ENCODE measurements around the gene FHAD1.

The FHAD1 gene

DNA sequence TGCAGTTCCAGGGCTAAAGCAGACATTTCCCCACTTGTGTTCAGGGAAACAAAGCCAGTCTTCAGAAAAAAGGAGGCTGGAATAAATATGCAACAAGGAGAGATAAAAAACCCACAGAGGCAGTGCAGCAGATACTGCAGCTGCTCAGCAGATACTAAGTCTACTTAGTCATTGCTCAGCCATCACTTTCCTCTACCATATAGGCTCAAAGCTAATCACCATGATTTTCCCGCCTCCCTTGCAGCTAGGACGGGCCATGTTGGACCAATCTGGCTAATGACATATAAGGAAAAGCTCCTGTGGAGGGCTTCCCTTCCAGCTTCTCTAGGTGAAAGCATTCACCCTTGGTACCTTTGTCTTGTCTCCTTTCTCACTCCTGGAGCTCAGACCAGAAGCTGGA is 152.7 kb downstream of the FHAD1 start:
- DNase-seq (ENCODE audit: low read depth in 3 of 3) = no peak

DNA sequence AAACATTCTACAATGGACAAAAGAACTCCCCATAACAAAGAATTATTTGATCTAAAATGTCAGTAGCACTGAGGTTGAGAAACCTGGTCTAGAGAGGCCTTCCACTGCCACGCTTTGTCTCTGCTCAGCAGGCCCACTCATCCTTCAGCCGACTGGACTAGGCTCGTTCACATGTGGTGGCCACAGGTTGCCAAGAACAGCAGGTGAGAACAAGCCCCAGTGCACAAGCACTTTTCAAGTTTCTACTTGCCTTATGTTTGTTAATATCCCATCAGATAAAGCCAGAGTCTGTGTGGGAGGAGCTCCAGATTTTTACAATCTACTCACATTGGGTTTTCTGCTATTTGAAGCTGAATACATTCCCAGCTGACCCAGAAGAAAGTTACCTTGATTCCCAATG is 153.6 kb downstream of the FHAD1 start:
- DNase-seq (ENCODE audit: low read depth in 3 of 3) = no peak

DNA sequence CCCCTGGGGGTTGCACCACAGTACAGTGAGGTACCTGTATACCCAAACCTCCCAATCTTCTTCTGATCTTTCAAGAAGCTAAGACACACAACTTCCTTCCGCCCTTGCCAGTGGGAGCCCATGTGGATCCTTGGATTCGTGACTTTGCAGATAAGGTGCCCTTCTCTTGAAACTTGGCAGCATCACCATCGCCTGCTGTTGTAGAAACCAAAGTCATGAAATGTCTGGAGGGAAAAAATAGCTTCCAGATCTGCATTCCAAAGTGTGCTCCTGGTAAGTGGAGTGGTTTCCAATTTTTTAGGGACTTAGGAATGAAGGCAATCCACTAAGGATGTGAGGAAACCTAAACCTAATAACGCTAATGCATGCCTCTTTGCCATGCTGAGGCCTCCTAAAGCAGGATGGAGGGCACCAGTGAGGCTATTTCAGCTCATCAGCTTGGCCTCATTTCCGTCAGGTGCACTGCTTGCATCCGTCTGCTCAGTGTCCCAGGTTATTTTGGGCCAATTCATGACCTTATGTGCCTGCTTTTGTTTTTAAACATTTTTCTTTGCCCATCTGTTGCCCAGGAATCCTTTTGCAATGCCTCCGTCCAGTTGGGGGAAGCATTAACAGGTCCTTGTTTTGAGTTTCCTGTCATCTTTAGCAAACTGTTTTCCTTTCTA is 154.5 kb downstream of the FHAD1 start:
- DNase-seq (ENCODE audit: low read depth in 3 of 3) = no peak

DNA sequence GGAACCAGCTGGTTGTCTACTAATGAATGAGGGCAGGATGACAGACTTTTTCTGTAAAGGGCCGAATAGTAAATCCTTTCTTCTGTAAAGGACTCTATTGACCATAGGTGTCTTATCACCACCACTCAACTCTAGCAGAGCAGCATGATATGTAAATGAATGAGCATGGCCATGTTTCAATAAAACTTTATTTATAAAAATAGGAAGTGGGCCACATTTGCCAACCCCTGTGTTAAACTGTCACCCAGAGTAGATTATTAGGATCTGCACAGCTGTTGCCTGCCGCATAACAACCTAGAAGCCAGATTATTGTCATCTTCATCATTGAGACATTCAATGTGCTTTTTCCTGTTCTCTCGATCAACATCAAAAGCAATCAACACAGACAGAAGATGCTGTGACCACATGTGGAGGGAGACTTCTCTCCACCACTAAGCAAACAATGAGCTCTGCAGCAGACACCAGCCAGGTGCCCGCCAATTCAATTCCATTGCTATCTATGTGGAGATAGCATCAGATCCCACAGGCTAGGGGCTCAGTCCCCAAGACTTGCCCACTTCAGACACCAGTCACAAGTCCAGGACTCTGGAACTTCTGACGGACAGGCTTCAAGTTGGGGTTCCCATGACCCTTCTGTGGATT is 155.9 kb downstream of the FHAD1 start:
- DNase-seq (ENCODE audit: low read depth in 3 of 3) = no peak

DNA sequence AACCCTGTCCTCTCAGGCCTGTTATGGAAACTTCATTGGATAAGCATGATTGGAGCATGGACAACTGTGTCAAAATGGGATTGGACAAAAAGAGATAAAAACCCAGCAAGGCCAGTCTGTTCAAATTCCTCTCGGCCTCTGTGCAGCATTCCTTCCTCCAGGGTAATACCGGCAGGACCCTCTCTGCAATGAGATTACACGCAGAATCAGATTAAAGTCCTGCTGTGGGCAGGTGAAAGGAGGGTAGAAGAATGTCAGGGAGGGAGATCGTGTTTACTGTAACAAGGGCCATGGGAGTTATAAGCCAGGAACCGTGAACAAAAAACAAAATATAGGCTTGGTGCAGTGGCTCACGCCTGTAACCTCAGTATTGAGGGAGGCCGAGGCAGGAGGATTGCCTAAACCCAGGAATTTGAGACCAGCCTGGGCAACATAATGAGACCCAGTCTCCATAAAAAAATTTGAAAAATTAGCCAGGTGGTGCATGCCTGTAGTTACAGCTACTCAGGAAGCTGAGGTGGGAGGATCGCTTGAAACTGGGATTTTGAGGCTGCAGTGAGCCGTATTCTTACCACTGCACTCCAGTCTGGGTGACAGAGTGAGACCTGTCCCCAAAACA is 157.0 kb downstream of the FHAD1 start:
- DNase-seq (ENCODE audit: low read depth in 3 of 3) = no peak

DNA sequence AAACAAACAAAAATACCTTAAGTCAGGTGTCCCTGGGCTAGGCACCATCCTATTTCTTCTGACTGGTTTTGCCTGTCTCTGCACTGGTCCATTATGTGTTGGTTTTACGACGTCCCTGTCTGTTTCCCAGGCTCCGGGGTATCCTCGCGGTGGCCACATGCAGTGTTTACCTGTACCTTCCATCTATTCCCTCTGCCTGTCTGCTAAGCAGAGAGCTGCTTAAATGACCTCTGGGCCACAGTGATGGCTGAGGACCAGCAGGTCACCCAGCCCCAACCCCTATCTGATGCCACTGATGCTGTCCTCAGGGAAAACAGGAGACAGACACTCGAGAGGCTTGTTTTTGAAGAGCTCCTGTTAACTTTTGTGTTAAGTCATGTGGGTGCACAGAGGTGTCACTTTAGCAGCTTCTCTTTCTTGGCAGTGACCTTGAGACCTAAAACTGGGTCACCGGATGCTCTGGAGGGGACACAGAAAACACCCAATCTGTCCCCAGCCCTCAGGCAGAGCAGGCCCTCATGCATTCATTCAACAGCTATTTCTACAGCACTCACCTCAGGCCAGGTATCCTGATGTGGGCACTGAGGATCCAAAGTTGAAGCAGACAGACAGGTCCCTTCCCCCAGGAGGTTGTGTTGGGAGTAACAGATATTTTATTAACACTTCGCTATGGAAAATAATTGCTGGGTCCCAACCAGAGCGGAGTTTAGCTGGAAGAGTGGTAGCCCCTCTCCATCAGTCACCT is 158.3 kb downstream of the FHAD1 start:
- DNase-seq (ENCODE audit: low read depth in 3 of 3) = no peak

DNA sequence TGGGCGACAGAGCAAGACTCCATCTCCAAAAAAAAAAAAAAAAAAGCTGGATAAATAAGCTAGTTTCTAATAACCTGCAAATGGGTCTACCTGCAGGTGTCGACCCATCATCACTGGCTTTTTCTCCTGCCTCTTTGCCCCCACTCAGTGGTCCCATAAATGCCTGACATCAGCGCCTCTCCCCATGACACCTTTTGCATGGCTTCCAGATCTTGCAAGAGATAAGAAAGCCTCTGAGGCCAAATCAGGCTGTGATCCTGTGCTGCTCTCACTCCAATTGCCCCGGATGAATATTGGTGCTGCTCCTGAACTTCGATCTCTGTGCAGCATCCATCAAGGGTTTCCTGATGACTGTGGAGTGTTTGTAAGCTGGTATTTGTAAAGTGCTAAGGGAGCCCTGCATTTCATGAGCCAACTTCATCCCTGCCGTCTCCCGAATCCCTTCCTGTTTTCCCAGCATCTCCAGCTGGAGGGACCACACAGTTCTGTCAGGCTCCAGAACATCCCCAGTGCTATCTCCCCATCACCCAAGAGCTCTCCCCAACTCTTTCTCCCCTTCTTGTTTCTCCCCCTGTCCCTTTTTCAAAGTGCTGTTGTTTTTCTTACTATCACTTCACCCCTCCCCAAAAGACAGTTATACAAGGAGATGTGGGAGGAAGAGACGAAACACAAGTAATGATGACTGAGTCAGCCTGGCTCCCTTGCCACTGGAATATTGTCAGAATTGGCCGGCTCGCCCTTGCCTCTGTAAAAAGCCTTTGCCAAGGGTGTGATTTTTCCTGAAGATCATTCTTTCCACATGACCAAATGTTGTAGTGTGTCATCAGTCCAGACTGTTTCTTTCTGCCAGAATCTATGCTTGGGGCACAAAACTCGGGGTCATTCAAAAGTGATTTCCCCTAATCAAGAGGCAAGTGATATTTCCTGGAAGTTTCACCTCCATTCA is 159.9 kb downstream of the FHAD1 start:
- DNase-seq (ENCODE audit: low read depth in 3 of 3) = no peak

DNA sequence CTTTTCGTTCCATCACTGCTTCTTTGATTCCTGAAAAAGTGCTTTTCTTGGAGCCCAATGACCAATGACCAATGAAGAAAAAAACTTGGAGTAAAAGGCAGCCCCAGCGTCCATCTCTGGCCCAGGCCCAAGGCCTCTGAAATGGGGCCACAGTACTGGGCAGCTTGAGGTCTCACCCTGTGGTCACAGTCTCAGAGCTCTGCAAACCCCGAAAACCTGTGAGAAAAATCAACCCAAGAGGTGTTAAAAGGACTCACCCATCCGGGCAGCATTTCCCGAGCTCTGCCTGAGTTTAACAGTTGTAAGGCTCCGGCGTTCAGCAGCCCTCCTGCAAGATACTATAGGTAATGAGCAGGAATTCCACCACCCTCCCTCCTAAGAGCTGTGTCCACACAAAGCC is 160.6 kb downstream of the FHAD1 start:
- DNase-seq (ENCODE audit: low read depth in 3 of 3) = no peak

DNA sequence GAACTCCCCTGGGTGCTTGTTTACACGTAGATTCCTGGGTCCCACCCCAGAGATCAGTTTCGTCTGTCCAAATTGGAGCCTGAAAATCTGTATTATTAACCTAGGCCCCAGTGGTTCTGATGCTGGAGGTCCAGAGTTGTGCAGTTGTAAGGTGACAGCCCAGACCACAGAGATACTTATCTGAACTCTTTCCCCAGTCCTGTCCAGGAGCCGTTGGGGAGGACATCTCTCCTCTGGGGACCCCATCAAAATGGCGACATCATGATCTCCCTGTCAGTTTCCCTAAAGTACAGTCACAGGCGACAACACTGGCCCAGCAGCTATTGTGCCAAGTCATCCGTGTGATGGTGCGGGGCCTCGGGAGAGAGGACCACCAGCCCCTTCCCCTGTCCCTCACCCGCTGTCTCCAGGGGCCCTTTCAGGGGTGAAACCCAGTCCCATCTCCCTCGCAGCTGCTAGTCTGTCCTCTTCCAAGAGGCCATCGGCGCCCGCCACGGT is 161.9 kb downstream of the FHAD1 start:
- no peak for DNase-seq (ENCODE audit: low read depth in 3 of 3)

DNA sequence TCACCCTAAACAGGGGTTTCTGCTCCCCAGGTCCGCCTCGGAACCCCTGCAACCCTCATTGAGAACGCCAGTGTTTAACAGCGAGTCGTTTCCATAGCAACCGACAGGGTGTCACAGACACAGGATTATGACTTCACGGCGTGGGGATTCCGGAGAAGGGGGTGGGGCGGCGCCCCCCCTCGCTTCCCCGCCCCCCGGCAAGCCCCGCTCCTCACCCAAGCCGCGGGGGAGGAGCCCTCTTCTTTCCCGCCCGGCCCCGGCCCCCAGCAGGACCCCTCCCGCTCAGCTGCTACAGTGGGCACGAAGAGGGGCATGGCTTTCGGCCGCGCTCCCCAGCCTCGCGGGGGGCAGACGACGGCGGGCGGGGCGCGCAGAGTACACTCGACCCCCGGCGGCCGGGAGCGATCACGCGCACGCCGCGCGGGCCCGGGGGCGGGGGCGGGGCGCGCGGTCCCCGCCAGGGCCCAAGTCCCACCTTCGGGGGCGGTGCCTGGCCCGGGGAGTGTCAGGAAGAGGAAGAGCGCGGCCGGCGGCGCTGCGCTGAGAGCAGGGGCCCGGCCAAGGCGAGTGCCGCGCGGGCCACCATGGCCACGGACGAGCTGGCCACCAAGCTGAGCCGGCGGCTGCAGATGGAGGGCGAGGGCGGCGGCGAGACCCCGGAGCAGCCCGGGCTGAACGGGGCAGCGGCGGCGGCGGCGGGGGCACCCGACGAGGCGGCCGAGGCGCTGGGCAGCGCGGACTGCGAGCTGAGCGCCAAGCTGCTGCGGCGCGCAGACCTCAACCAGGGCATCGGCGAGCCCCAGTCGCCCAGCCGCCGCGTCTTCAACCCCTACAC is 162.6 kb downstream of the FHAD1 start, which contains the start of gene EFHD2:
EFHD2 (plus strand) TSS at position 501 of the 835 bp plus-strand sequence; CDS start at position 585, 84 bp downstream.
- DNase-seq (ENCODE audit: low read depth in 3 of 3) = peak; percentile 65 to 86 (median 70)

DNA sequence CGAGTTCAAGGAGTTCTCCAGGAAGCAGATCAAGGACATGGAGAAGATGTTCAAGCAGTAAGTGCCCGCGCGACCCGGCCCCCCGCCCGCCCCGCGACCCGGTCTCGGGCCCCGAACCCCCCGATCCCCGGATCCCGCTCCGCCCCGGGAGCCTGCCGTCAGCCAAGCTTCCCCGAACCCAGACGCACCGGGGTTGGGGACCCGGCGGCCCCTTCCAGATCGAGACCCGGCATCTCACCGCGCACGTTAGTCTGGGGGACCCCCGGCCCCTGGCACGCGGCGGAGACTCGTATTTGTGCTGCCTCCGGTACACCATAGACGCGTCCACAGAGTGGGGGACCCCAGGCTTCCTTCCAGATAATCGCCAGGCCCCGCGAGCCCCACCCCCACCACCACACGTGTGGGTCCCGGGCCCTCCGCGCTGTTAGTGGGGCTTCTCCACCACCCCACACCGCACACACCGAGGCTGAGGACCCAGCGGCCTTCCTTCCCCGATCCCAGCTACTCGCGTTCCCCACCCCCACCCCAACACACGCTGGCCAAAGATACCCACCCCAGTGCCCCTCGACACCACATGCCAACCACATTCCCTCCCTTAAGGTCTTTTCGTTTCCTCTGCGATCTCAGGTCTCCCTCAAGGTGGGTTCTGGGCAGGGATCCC is 163.3 kb downstream of the FHAD1 start:
- peak in 1 of 3 experiments; percentile 24 for DNase-seq (ENCODE audit: low read depth in 3 of 3)

DNA sequence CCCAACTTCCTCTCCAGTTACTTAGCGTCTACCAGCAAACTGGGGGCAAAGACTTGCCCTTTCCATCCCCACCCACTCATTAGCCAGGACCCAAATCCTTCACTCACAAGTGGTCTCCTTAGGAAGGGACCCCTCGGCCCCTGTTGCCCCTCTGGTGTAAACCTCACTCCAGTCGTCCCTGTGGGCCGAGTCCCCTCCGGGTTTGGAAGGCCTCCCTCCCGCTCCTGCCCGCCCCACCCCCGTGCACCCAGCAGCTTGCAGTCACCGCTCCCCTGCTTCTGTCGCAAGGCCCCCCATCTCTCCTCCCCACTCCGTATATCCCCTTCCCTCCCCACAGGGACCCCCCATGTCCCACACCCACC is 163.8 kb downstream of the FHAD1 start:
- no peak for DNase-seq (ENCODE audit: low read depth in 3 of 3)

DNA sequence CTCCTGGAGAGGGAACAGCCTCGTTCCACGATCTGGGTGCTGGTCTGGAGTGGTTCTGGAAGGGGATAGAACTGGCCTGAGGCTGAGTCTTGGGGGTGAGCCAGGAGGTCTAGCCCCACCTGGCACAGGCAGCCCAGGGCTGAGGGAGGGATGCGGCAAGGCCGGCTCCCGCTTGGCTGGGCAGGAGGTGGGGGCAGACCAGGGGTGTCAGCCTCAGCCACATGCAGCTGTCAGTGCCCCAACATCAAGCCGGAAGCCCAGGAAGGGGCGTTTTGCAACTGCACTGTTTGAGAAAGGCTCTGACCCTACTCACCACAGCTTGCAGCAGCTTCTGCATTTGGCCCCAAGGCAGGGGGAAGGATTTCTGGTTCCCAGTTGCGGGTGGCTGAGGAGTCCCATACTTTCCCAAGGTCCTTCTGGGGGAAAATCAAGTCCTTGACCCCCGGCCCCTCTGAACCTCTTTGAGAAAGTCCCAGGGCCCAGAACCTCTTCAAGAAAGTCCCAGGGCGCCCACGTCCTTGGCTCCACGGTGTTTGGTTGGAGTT is 164.6 kb downstream of the FHAD1 start:
- peak in 1 of 3 experiments; percentile 18 for DNase-seq (ENCODE audit: low read depth in 3 of 3)

DNA sequence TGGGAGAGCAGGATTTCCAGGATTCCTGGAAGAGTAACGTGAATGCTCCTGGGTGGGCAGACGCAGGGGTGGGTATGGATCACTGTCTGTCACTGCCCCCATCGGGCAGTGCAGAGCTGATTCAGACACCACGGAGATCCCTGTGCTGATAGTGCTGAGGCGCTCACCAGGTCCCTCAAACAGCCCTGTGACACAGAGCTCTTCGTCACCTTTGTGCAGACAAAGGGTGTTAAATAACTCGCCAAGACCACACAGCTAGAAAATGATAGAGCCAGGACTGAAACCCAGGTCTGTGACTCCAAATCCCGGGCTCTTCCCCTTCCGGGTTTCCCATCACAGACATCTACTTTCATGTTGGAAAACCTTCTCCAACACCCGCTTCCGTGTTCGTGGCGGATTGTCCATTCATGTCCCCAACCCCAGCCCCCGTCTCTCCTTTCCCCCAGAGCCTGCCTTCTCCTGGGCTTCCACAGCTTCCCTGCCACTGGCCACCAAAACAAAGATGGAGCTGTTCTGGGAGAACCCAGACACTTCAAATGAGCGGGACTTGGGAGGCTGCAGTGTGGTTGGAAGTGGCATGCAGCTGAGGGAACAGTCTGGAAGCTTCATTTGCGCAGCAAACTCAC is 165.3 kb downstream of the FHAD1 start:
- peak in 1 of 3 experiments; percentile 34 for DNase-seq (ENCODE audit: low read depth in 3 of 3)

DNA sequence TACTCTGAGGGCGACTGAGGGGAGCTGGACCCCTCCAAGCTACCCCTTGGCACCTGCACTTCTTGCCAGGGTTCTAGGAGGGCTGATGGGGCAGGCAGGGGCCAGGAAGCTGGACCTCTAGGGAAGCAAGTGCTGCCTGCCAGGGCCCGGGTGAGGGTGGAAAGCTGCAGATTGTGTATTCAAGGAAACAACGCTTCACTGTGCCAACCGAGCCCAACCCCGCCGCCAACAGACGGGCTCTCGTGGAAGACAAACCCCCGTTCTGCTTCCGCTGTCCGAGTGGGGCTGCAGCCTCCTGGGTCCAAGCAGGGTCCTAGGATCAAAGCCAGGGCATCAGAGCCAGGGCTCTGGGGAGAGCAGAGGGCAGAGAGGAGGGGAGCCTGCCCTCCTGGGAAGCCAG is 165.8 kb downstream of the FHAD1 start:
- no peak for DNase-seq (ENCODE audit: low read depth in 3 of 3)

DNA sequence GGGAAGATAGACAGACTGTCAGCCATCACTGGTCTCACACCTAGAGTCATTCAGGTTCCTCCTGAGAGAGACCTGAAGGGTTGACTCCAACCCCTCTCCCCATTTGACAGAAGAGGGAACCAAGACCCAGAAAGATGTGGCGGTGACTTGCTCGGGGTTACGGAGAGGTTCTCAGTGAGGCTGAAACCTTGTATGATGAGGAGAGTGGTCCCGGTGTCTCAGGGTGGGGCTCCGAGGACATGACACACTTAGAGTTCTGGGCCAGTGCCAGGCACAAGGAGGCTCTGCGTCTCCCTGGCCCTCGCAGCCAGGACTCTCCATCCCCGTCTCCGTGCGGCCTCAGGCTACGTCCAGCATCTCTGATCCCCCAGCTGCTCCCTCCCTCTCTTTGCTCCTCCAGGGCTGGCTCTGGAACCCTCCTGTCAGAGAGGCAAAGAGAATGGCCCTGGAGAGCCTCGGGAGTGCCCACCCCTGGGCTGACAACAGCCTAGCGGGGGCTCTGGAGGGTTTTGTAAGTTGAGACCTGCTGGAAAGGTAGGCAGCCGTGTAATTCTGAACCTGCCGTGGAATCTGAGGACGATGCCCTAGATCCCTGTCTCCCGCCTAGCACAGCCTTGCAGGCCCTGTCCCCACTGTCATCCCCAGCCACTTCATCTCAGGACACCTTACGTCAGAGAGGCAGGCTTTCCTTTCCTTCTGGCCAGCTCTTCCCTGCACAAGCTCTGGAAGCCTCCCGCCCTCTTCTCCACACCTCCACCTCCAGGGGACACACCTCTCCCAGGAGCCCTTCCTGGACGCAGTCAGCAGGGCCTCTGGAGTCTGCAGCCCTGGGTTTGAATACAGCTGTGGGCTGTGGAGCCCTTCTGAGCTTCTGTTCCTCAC is 166.8 kb downstream of the FHAD1 start:
- DNase-seq (ENCODE audit: low read depth in 3 of 3) = no peak

DNA sequence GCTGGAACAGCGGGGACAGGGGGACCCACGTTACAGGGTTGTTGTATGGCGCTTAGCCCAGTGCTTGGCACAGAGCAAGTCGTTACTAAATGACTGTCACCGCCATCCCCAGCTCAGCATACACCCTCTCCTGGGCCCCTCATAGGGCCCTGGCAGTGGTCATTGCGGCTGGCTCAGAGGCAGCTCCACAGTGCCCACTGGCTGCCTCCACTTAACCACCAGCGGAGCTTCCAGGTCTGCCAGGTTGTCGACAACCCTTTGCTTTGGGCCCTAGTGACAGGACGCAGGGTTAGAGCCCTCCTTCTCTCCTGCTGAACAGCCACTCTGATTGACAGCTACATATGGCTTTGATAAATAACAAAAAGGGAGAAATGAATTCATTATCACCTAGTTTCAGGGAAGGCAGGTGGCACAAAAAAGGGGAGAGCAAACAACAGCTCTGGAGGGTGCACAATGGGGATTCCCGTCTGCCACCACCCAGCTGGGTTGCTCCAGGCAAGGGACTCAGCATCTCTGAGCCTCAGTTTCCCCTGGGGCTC is 167.5 kb downstream of the FHAD1 start:
- no peak for DNase-seq (ENCODE audit: low read depth in 3 of 3)
